Measurements from ENCODE around the gene CXCL9.

The CXCL9 gene

DNA sequence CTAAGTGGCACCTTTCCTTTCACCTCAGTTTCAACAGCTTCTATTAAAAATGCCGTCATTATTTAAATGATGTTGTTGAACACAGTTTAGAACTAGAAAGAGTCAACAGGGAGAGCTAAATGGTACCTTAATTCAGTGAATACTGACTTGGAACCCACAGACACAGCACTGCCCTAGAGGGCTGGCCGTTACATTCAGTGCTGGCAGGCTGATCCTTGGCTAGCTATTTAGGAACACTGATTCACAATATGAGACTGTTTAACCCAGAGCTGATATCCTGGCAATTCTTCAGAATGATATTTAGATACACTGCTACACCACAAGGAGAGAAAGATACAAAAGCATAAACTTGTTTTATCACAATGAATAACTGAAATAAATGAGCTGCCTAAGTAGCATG, 53.8 kb downstream of the CXCL9 start:
- no peak for ATAC-seq
